HG02798 (cell line): ENCODE data around the gene CPAMD8.

Experiments used
- ATAC-seq: cut with Tn5 transposase; IDR thresholded peaks from one replicate; pipeline ENCODE4 v1.9.1; 2021; ENCODE audit warnings: mild to moderate bottlenecking; ENCODE audit not compliant: unreplicated experiment, poor library complexity

CPAMD8 gene

DNA sequence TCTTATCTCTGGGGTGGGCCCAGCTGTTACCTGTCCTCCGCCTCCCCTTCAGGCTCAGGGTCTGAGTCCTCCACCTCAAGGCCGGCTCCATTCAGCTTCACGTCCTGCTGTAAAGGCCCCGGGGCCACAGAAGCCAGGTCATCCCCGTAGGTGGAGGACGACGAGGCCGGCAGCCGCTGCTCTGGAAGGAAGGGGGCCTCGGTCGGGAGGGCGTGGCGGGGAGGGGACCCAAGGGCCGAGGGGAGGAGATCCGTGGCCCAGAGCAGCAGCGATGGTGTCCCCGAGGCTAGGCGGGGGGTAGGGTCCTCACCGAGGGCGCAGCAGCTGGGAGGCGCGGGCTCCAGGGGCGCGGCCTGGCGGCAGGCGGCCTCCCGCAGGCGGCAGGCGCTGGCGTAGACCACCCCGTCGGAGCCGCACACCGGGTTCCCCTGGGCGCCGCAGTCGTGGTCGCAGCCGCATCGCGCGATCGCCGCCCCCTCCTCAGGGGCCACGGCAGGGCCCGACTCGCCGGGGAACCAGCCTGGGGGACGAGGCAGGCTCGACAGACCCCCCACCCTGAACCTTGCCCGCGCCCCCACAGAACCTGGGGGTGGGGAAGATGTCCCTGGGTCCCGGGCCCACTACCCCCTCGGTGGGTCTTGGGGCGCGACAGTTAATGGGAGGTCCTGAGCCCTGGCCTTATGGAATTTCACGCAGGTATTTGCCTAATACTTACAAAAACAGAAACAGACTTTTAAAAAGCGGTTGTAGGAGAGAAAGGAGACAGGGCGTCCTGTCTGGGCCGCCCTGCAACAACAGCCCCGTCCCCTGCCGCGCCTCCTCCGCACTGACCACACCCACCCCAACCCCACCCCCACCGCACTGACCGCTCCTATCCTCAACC lies 130.2 kb downstream of the CPAMD8 start:
- peak; percentile 33 for ATAC-seq

DNA sequence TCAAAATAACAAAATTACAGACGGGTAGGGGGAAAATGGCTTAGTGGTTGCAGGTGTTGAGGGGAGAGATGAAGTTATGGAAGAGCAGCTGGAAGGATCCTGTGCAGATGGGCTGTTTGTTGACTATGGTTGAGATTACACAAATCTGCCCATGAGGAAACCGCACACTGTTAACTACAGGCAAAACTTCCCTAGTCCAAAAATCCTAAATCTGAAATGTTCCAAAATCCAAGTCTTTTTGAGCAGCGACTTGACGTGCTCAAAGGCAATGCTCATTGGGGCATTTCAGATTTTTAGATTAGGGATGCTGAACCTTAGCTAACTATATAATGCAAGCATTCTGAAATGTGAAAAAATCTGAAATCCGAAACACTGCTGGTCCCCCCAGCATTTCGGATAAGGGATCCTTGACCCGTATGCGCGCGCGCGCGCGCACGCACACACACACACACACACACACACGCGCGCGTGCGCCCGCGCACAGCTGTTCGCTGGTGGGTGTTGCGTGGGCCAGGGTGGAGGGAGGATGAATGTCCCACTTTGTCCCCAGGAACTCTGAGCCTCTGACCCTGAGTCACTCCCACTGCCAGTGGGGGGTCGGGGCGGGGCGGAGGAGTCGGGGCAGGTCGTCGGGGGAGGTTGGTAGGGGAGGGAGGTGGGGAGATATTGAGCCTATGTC lies 131.0 kb downstream of the CPAMD8 start:
- no peak for ATAC-seq

DNA sequence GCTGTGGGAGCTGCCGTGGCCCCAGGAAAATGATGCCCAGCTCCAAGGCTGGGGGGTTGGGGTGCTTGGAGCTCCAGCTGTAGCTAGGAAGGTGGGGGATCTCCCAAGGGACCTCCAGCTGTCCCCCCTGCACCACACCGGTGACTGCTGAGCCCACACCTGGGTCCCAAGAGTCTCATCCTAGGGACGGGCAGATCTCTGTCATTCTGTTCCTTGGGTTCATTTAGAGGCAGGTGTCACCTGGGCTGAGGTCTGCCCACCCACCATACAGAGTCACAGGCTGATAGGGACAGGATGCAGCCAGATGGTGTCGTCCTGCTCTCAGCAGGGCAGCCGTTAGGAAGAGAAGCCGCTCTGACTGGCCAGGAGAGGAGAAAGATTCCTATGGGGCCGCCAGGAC lies 132.5 kb downstream of the CPAMD8 start:
- ATAC-seq = no peak

DNA sequence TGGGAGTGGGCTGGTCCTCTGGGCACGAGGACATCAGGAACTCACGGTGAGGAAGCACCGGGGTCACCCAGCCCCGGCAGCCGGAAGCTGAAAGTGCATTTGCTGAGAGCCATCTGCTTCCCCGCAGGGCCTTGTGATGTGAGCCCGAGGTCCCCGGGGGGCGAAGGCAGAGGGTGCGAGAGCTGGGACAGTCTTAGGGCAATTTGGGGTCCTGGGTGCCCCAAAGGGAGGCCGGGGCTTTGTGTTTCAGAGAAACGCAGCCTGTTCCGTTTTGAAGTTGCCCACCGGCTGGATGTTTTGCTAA lies 133.0 kb downstream of the CPAMD8 start:
- ATAC-seq = no peak

DNA sequence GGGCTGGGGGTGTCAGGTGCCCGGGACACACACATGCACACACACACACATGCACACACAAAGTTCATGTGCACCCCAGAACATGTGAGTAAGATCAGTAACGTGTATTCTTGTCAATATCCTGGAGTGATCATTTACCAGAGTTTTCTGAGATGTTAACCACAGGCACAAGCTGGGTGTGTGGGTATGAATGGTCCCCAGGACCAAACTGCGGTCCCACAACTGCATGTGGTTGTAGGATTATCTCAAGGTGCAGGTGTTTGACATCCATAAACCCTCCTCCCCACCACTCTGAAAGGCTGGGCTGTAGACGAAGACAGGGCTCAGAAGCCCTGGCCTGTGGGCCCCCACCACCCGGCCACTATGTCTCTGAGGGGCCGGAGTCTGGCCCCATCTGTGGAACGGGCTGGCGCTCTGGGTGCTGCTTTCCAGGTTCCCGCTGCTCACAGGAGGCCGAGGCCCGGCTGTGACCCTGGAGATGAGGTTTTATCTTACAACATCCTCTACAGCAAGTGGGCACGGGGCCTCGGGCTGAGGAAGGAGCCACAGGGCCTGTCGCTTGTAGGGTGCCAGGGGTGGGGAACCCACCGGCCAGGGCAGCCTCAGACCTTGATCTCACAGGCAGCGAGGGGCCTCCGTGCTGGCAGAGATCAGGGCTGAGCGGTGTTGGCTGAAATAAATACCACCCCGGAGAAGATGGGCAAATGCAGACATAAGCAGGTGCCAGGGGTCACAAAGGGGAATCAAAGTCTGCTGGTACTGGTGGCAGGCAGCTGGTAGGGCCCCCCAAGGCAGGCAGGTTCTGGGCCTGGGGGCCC lies 133.5 kb downstream of the CPAMD8 start:
- ATAC-seq = no peak

DNA sequence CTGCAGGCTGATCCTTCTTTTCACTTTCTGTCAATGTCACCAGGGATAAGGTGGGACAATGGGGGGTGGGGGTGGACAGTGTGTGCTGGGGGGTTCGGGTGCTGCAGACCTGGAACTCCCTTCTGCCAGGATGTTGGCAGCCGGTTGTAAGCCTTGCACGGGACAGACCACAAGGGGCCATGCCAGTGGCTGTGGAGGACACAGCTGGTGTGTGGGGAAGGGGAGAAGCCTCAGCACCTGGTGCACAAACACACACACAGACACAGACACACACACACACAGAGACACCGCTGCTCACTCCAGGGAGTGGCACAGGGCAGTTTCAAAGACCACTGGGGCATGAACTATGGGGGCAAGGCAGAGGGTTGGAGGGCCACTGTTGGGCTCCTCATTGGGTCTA lies 134.2 kb downstream of the CPAMD8 start:
- ATAC-seq = no peak

DNA sequence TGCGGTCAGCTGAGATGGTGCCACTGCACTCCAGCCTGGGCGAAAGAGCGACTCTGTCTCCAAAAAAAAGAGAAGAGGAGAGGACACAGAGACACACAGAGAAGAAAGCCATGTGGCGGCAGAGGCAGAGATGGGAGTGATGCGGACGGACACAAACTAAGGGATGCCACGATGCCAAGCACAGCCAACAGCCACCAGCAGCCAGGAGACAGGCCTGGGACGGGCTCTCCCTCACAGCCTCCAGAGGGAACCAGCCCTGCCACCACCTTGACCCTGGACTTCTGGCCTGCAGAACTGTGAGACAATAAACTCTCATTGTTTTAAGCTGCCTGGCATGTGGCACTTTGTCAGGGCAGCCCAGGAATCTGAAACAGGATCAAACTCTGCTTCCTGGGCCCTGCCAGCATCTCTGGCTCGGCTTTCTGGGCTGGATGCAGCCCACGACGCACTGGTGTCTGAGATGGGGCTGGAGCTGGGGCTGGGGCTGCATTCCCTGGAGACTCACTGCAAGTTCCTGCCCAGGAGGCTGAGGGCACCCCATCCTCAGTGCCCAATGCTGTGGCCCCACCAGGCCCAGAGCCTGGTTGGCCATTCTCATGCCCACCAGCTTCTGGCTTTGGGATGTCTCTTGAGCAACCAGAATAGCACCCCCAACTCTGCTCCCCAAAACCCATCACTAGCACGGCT lies 134.8 kb downstream of the CPAMD8 start:
- ATAC-seq = no peak

DNA sequence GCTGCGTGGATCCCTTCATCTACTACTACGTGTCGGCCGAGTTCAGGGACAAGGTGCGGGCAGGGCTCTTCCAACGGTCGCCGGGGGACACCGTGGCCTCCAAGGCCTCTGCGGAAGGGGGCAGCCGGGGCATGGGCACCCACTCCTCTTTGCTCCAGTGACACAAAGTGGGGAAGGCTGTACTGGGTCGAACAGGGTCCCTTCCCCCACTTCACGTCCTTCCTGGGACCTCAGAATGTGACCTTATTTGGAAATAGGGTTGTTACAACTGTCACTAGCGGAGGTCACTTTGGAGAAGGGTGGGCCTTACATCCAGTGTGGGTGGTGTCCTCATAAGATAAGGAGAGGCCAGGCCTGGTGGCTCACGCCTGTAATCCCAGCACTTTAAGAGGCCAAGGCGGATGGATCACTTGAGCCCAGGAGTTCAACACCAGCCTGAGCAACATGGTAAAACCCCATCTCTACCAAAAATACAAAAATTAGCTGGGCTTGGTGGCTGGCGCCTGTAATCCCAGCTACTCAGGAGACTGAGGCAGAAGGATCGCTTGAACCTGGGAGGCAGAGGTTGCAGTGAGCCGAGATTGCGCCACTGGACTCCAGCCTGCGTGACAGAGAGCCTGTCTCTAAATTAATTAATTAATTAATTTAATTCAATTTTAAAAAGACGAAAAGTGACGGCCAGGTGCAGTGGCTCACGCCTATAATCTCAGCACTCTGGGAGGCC lies 136.0 kb downstream of the CPAMD8 start:
- ATAC-seq = no peak

DNA sequence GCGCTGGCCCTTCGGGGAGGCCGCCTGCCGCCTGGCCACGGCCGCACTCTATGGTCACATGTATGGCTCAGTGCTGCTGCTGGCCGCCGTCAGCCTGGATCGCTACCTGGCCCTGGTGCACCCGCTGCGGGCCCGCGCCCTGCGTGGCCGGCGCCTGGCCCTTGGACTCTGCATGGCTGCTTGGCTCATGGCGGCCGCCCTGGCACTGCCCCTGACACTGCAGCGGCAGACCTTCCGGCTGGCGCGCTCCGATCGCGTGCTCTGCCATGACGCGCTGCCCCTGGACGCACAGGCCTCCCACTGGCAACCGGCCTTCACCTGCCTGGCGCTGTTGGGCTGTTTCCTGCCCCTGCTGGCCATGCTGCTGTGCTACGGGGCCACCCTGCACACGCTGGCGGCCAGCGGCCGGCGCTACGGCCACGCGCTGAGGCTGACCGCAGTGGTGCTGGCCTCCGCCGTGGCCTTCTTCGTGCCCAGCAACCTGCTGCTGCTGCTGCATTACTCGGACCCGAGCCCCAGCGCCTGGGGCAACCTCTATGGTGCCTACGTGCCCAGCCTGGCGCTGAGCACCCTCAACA lies 136.6 kb downstream of the CPAMD8 start:
- ATAC-seq = no peak

DNA sequence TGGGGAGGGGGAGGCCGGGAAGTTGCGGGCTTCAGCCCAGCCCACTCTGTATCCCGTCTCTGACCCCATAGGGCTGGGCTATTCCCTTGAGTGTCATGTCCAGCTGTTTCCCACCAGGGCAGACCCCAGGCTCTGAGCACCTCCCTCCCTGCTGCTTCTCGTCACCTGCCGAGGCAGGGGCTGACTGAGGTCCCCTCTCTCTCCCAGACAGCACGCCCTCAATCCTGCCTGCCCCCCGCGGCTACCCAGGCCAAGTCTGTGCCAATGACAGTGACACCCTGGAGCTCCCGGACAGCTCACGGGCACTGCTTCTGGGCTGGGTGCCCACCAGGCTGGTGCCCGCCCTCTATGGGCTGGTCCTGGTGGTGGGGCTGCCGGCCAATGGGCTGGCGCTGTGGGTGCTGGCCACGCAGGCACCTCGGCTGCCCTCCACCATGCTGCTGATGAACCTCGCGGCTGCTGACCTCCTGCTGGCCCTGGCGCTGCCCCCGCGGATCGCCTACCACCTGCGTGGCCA lies 137.2 kb downstream of the CPAMD8 start:
- ATAC-seq = no peak

DNA sequence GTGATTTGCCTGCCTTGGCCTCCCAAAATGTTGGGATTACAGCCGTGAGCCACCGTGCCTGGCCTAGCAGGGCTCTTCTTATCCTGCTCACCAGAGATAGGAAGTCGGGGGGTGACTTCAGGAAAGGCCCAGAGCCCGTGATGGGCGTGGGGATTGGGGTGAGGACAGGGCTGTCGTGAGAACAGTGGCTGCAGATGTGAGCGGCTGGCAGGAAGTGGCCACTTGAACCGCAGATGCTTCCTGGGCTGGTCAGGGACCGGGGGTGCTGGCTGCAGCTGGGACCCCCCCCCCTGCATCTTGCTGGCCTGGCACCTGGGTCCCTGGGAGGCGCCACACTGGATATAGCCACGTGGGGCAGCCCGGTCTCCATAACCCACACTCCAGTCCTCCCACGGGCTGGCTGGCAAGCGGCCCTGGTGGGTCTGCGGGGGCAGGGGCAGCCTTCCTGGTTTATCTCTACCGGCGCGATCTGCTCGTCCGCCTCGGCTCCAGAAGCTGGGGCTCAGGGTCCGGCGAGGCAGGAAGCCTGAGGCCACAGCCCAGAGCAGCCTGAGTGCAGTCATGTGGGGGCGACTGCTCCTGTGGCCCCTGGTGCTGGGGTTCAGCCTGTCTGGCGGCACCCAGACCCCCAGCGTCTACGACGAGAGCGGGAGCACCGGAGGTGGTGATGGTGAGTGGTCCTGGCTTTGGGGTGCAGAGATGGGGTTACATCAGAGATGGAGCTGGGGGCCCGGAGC lies 137.8 kb downstream of the CPAMD8 start, which contains the start of gene F2RL3:
Gene F2RL3 (plus strand): TSS at position 371 of the 737 bp plus-strand sequence. CDS start 191 bp downstream, at position 562.
- peak; percentile 47 for ATAC-seq

DNA sequence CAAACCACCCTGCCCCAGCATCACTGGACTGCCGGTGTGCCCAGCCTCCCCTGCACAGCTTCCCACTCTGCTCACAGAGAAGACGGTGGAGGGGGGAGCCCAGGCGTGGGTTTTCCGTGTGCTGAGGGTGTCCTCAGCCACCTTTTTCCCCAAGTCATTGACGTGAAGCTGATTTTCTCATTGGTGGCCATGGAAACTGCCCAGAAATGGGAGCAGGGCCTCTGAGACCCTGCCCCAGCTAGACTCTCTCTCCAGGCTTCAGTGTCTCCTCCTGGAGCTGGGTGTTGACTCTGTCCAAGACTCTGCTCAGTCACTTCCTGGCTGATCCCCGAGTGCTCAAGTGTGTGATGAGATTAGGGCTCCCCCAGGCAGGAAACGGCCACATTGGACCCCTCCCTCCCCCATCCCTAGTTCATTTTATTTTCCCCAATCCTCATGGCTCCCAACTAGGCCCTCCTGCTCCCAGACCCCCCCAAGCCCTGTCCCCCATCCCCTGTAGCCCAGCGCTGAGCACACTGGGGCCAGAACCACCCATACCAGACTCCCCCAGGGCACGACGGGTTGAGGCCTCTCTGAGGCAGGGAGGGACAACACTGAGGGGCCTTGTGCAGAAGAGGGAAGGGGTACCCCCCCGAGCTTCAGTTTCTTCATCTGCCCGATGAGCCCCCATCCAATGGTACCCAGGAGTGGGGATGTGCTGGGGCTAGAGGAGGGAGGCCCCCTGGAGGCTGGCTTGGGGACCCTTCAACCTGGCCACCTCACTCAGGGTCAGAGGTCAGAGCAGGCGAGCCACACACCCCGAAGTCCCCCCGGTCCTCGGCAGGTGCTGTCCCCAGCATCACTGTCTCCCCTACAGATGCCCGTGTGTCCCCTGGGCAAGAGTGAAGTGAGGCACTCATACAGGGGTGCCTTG lies 139.0 kb downstream of the CPAMD8 start:
- no peak for ATAC-seq

DNA sequence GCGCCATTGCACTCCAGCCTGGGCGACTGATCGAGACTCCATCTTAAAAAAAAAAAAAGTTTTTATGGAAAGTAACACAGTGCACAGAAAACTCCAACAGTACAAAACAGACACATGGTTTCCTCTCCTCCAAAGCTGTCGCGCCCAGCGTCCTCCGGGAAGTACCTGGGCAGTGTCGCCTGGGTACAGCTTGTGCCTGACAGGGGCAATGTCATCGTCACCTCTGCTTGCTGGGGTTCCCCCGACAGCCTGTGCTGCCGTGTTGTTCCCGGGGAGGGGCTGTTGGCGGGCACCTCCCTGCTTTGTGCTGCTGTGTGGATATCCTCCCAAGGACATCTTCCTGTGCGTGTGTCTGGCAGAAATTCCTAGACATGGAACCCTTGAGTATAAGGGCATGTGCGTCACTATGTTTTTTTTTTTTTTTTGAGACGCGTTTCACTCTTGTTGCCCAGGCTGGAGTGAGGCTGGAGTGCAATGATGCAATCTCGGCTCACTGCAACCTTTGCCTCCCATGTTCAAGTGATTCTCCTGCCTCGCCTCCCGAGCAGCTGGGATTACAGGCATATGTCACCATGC lies 140.2 kb downstream of the CPAMD8 start:
- no peak for ATAC-seq

DNA sequence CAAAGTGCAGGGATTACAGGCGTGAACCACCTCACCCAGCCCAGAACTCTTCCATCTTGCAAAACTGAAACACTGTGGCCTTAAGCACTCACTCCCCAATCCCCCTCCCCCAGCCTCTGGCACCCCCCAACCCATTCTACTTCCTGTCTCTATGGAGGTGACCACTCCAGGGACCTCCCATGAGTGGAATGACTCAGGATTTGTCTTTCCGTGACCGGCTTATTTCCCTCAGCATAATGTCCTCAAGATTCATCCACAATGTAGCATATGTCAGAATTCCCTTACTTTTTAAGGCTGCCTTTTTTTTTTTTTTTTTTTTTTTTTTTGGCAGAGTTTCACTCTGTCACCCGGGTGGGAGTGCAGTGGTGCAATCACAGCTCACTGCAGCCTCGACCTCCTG lies 141.4 kb downstream of the CPAMD8 start:
- ATAC-seq = no peak

DNA sequence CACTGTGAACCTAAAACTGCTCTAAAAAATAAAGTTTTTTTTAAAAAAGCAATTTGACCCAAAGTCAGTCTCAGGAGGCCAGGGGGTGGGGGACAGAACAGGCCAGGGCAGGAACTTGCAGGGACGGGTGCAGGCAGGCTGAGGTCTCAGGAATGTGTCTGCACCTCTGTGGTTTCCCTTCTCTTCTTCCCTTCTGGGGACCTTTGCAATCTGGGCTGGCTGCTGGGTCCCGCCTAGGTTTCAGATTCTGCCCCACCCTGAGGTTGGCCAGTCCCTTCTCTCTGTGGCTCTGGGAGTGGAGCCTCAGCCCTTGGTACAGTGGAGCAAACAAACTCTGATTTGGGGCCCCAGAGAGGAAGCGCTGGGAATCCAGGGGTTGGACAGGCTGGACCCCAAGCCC lies 143.1 kb downstream of the CPAMD8 start:
- ATAC-seq = no peak

DNA sequence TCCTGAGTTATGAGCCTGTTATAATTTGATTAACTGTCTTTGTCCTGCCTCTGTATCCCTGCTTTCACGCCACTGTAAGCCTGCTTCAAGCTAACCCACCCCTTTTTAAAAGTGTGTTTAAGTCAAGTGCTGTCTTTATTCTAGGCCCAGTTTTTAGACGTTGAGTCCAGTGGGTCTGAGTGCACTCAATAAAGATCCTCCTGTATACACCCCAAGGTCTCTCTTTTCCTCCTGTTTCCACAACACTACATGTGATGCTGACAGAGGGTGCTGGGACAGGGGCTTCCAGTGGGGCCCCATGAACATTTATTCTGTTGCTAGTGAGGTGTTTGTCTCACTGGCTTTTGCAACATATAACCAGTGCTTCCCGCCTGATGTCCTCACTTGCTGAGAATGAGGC lies 144.5 kb downstream of the CPAMD8 start:
- no peak for ATAC-seq

DNA sequence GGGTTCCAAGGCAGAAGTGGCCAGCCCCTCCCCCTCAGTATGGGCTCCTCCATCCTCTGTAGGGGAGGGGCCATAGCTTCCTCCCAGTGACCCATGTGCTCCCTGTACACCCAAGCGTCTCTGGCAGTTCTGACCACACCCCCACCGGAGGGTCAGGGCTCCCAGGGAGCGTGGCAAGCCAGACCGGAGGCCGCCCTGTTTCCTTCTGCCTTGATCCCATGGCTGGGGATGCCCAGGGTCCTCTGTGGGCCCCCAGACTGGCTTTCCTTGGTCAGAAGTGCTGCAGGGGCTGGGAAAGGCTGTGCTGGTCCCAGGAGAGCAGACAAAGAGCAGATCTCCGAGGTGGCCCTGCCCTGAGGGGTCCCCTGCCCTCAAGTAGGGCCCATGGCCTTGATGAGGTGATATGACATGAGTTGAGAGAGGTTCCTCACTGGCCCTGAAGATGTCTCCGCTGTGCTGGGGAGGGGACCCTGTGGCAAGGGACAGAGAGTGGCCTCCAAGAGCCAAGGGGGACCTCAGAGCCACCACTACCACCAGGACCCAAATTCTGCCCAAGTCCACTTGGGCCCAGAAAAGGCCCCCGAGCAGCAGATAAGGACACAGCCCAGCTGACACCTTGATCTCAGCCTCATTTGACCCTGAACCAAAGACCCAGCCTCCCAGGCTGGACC lies 145.6 kb downstream of the CPAMD8 start:
- ATAC-seq = no peak
